NCI-H446 treated with DMSO at 0.1 percent for 48 hours (cell line): ENCODE data around the gene NUPR1.
A peak's percentile ranks its signal among the peaks of the same experiment; 100 is the strongest.
"Not testable (repeated sequence)": the region's sequence is repeated elsewhere in the genome, so short reads cannot be mapped to it uniquely, and the experiment has no call there.

Experiments
- DNase-seq: peaks from one replicate; lab custom pipeline; 2025; lab: John Stamatoyannopoulos, UW

The NUPR1 gene

GRCh38 chr16:28554634-28555423 lies 16.1 kb upstream of the NUPR1 start:
- no peak for DNase-seq

- peak; percentile 83 for DNase-seq
These were observed 15.2 kb upstream of the NUPR1 start, which contains the start of gene SGF29 for GRCh38 chr16:28553776-28554633. Gene SGF29 (plus strand): TSS chr16:28553920. CDS start chr16:28581070, 27,150 bp downstream.

GRCh38 chr16:28549301-28549899 lies 10.6 kb upstream of the NUPR1 start:
- DNase-seq, result no peak

- DNase-seq, result no peak
These were observed 9.6 kb upstream of the NUPR1 start for GRCh38 chr16:28548306-28548802.

GRCh38 chr16:28546626-28547025 lies 7.9 kb upstream of the NUPR1 start:
- no peak for DNase-seq

GRCh38 chr16:28545964-28546363 lies 7.2 kb upstream of the NUPR1 start:
- DNase-seq, result not testable (repeated sequence)

- no peak for DNase-seq
These were observed 6.2 kb upstream of the NUPR1 start for GRCh38 chr16:28544998-28545397.

GRCh38 chr16:28543072-28543471 lies 4.3 kb upstream of the NUPR1 start:
- DNase-seq, result no peak

GRCh38 chr16:28542646-28543045 lies 3.9 kb upstream of the NUPR1 start:
- DNase-seq, result no peak

GRCh38 chr16:28540346-28540745 lies 1.6 kb upstream of the NUPR1 start:
- DNase-seq, result no peak

- no peak for DNase-seq
These were observed 626 bp downstream of the NUPR1 start for GRCh38 chr16:28537964-28538732.

GRCh38 chr16:28537076-28537475 lies 1.7 kb downstream of the NUPR1 start:
- DNase-seq, result no peak

- DNase-seq, result no peak
These were observed 4.0 kb downstream of the NUPR1 start for GRCh38 chr16:28534542-28535373.

GRCh38 chr16:28532940-28533647 lies 5.7 kb downstream of the NUPR1 start:
- DNase-seq, result no peak

GRCh38 chr16:28531777-28532744 lies 6.7 kb downstream of the NUPR1 start:
- no peak for DNase-seq

GRCh38 chr16:28529124-28529523 lies 9.7 kb downstream of the NUPR1 start:
- no peak for DNase-seq

GRCh38 chr16:28528463-28528867 lies 10.3 kb downstream of the NUPR1 start:
- no peak for DNase-seq

GRCh38 chr16:28527985-28528384 lies 10.8 kb downstream of the NUPR1 start:
- DNase-seq, result no peak
